GM18499 (cell line): ENCODE data around the gene CEP41.
A peak's percentile ranks its signal among the peaks of the same experiment; 100 is the strongest.
"Not testable (repeated sequence)": the region's sequence is repeated elsewhere in the genome, so short reads cannot be mapped to it uniquely, and the experiment has no call there.

ENCODE experiments used
- ATAC-seq: cut with Tn5 transposase; IDR thresholded peaks from one replicate; pipeline ENCODE4 v1.9.1; 2021; ENCODE audit warnings: moderate number of reproducible peaks; ENCODE audit not compliant: insufficient read depth, unreplicated experiment

The CEP41 gene

GRCh38 chr7:130463553-130464434 lies 23.0 kb upstream of the CEP41 start:
- ATAC-seq: no peak

GRCh38 chr7:130461272-130461671 lies 20.5 kb upstream of the CEP41 start:
- no peak for ATAC-seq

GRCh38 chr7:130458257-130458656 lies 17.4 kb upstream of the CEP41 start:
- ATAC-seq: peak; percentile 77

- no peak for ATAC-seq
These were observed 14.1 kb upstream of the CEP41 start for GRCh38 chr7:130454959-130455358.

GRCh38 chr7:130452951-130453350 lies 12.1 kb upstream of the CEP41 start:
- no peak for ATAC-seq

- ATAC-seq: not testable (repeated sequence)
These were observed 10.5 kb upstream of the CEP41 start for GRCh38 chr7:130451344-130451743.

- no peak for ATAC-seq
These were observed 5.4 kb upstream of the CEP41 start for GRCh38 chr7:130446259-130446658.

GRCh38 chr7:130444751-130445407 lies 4.1 kb upstream of the CEP41 start:
- ATAC-seq: no peak

- ATAC-seq: no peak
These were observed 3.4 kb upstream of the CEP41 start for GRCh38 chr7:130444234-130444633.

GRCh38 chr7:130442601-130443000 lies 1.8 kb upstream of the CEP41 start:
- ATAC-seq: no peak

GRCh38 chr7:130441408-130441869 lies 623 bp upstream of the CEP41 start:
- ATAC-seq: no peak

GRCh38 chr7:130436253-130436652 lies 4.6 kb downstream of the CEP41 start:
- no peak for ATAC-seq

- ATAC-seq: no peak
These were observed 5.4 kb downstream of the CEP41 start for GRCh38 chr7:130435311-130435854.

- ATAC-seq: no peak
These were observed 7.5 kb downstream of the CEP41 start for GRCh38 chr7:130433301-130433700.

- ATAC-seq: no peak
These were observed 7.9 kb downstream of the CEP41 start for GRCh38 chr7:130432886-130433285.

- no peak for ATAC-seq
These were observed 9.8 kb downstream of the CEP41 start for GRCh38 chr7:130430841-130431666.

- no peak for ATAC-seq
These were observed 10.7 kb downstream of the CEP41 start for GRCh38 chr7:130430115-130430514.

GRCh38 chr7:130429019-130429418 lies 11.8 kb downstream of the CEP41 start:
- no peak for ATAC-seq

GRCh38 chr7:130426564-130426963 lies 14.3 kb downstream of the CEP41 start:
- ATAC-seq: no peak

- ATAC-seq: no peak
These were observed 15.0 kb downstream of the CEP41 start for GRCh38 chr7:130425796-130426195.
